NCI-H1417 treated with DMSO at 0.1 percent for 48 hours (cell line): ENCODE measurements around the gene RBMS2.
"Not testable (repeated sequence)": the region's sequence is repeated elsewhere in the genome, so short reads cannot be mapped to it uniquely, and the experiment has no call there.

ENCODE experiments used
- DNase-seq: peaks from one replicate; lab custom pipeline; 2025; lab: John Stamatoyannopoulos, UW

RBMS2 gene

GRCh38 chr12:56521590-56522371 lies at the start of gene RBMS2:
RBMS2 (plus strand) TSS chr12:56521820; CDS start chr12:56522024, 204 bp downstream.
- DNase-seq = peak; percentile 18

GRCh38 chr12:56474389-56474788 lies 47.2 kb upstream of the RBMS2 start:
- no peak for DNase-seq

GRCh38 chr12:56476143-56476542 lies 45.5 kb upstream of the RBMS2 start:
- DNase-seq = no peak

GRCh38 chr12:56476972-56477432 lies 44.6 kb upstream of the RBMS2 start:
- DNase-seq = no peak

- no peak for DNase-seq
Measured at GRCh38 chr12:56477521-56478225, 43.9 kb upstream of the RBMS2 start.

- DNase-seq = no peak
Measured at GRCh38 chr12:56479625-56480024, 42.0 kb upstream of the RBMS2 start.

- DNase-seq = no peak
Measured at GRCh38 chr12:56484566-56484965, 37.1 kb upstream of the RBMS2 start.

- DNase-seq = no peak
Measured at GRCh38 chr12:56486694-56487093, 34.9 kb upstream of the RBMS2 start.

GRCh38 chr12:56487448-56488040 lies 34.1 kb upstream of the RBMS2 start:
- DNase-seq = no peak

GRCh38 chr12:56488041-56488955 lies 33.3 kb upstream of the RBMS2 start, which contains the start of gene GLS2:
GLS2 (minus strand) TSS chr12:56488161; CDS start chr12:56488118, 43 bp downstream.
- peak; percentile 89 for DNase-seq

GRCh38 chr12:56490360-56490759 lies 31.3 kb upstream of the RBMS2 start:
- no peak for DNase-seq

GRCh38 chr12:56493409-56494105 lies 28.1 kb upstream of the RBMS2 start:
- DNase-seq = not testable (repeated sequence)

- not testable (repeated sequence) for DNase-seq
Measured at GRCh38 chr12:56494106-56494415, 27.6 kb upstream of the RBMS2 start.

- DNase-seq = not testable (repeated sequence)
Measured at GRCh38 chr12:56494481-56494880, 27.1 kb upstream of the RBMS2 start.

- DNase-seq = not testable (repeated sequence)
Measured at GRCh38 chr12:56496704-56497103, 24.9 kb upstream of the RBMS2 start.

- DNase-seq = peak; percentile 65
Measured at GRCh38 chr12:56498126-56498902, 23.3 kb upstream of the RBMS2 start.

- DNase-seq = not testable (repeated sequence)
Measured at GRCh38 chr12:56499452-56499851, 22.2 kb upstream of the RBMS2 start.

GRCh38 chr12:56499879-56500278 lies 21.7 kb upstream of the RBMS2 start:
- DNase-seq = not testable (repeated sequence)

GRCh38 chr12:56510786-56511185 lies 10.8 kb upstream of the RBMS2 start:
- no peak for DNase-seq

GRCh38 chr12:56514014-56514318 lies 7.7 kb upstream of the RBMS2 start:
- not testable (repeated sequence) for DNase-seq
